ENCODE data around the gene CSNK1D.

DNA sequence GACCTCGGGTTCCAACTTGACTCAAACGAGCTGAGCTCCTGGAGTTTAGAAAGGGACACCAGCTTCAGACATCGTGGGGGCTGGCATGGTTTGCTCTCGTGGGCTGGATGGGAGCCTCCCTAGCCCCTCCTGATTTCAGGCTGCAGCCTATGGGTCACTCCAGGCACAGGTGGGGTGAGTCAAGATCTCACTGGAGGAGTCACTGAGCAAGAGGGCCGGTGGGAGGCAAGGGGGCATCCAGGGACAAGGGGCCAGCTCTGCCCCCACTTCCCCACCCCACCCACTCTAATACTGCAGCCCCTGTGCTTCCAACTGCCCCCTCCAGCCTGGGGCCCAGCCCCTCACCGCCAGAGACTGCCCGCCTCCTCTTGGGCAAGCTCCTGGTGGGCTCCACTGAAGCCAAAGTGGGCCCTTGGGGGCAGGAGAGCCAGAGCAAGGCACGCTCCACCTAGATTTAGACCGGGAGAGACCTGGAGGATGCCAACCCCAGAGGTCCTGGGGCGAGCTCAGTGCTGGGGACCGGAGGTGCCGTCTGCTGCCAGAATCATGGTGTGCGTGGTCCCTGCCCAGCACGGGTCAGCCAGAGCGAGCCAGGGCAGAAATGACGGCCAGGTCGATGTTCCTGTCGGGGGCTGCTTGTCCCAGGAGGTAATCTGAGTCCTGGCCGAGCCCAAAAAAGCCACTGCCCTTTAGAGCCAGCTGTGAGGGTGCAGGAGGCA lies 38.3 kb downstream of the CSNK1D start:
- TF ChIP-seq, protein P1, sequence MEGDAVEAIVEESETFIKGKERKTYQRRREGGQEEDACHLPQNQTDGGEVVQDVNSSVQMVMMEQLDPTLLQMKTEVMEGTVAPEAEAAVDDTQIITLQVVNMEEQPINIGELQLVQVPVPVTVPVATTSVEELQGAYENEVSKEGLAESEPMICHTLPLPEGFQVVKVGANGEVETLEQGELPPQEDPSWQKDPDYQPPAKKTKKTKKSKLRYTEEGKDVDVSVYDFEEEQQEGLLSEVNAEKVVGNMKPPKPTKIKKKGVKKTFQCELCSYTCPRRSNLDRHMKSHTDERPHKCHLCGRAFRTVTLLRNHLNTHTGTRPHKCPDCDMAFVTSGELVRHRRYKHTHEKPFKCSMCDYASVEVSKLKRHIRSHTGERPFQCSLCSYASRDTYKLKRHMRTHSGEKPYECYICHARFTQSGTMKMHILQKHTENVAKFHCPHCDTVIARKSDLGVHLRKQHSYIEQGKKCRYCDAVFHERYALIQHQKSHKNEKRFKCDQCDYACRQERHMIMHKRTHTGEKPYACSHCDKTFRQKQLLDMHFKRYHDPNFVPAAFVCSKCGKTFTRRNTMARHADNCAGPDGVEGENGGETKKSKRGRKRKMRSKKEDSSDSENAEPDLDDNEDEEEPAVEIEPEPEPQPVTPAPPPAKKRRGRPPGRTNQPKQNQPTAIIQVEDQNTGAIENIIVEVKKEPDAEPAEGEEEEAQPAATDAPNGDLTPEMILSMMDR (IDR thresholded peaks at IDR 0.05) = no peak
- TF ChIP-seq EZH2 (IDR thresholded peaks at IDR 0.05) = no peak
